ENCODE results near the gene PTP4A2.

PTP4A2 gene

GRCh38 chr1:31938184-31938975, at the start of gene PTP4A2:
PTP4A2 (minus strand) TSS chr1:31938368; CDS start chr1:31919065, 19,303 bp downstream.
- Mint-ChIP-seq H3K4me3 (peak within 1 kb of the TSS; percentile 99), H3K36me3 (peaks cover 63% of the 10 kb centered on the region), H3K4me1 (peaks cover 64% of the 10 kb centered on the region)

GRCh38 chr1:31987135-31987619, 49.0 kb upstream of the PTP4A2 start:
- H3K27ac Mint-ChIP-seq, result peak overlapping the region; percentile 85

More at GRCh38 chr1:31938184-31938975, at the start of gene PTP4A2:
- Mint-ChIP-seq H3K27ac (peak within 1 kb of the TSS; percentile 97), H3K9me3 (no peaks in the 10 kb centered on the region)
- ATAC-seq, result peak; percentile 80
- peak; percentile 86 to 97 for DNase-seq (ENCODE audit: low spot score in 2 of 2)

GRCh38 chr1:31985430-31985829, 47.3 kb upstream of the PTP4A2 start:
- Mint-ChIP-seq H3K4me1 (peaks cover 50% of the 10 kb centered on the region), H3K27ac (peak overlapping the region; percentile 94), H3K36me3 (no peaks in the 10 kb centered on the region), H3K4me3 (peak overlapping the region; percentile 51), H3K9me3 (no peaks in the 10 kb centered on the region)
- DNase-seq (ENCODE audit: low spot score in 2 of 2), result no peak
- ATAC-seq, result peak; percentile 64

More at GRCh38 chr1:31987135-31987619, 49.0 kb upstream of the PTP4A2 start:
- DNase-seq (ENCODE audit: low spot score in 2 of 2) (no peak), ATAC-seq (no peak)
- H3K36me3 Mint-ChIP-seq, result no peaks in the 10 kb centered on the region
- peaks cover 40% of the 10 kb centered on the region for H3K4me1 Mint-ChIP-seq
- H3K9me3 Mint-ChIP-seq, result no peaks in the 10 kb centered on the region
- H3K4me3 Mint-ChIP-seq, result no peak overlapping the region

- Mint-ChIP-seq H3K4me3 (peak overlapping the region; percentile 51), H3K36me3 (no peaks in the 10 kb centered on the region), H3K9me3 (no peaks in the 10 kb centered on the region), H3K4me1 (peaks cover 42% of the 10 kb centered on the region), H3K27ac (peak overlapping the region; percentile 94)
- no peak for DNase-seq (ENCODE audit: low spot score in 2 of 2)
- ATAC-seq, result peak; percentile 95
Measured at GRCh38 chr1:31984419-31985347, 46.5 kb upstream of the PTP4A2 start.

- H3K4me3 Mint-ChIP-seq, result peak overlapping the region; percentile 57
- ATAC-seq (peak; percentile 53), DNase-seq (ENCODE audit: low spot score in 2 of 2) (no peak)
- no peaks in the 10 kb centered on the region for H3K36me3 Mint-ChIP-seq
- peaks cover 40% of the 10 kb centered on the region for H3K4me1 Mint-ChIP-seq
- peak overlapping the region; percentile 89 for H3K27ac Mint-ChIP-seq
- no peaks in the 10 kb centered on the region for H3K9me3 Mint-ChIP-seq
Measured at GRCh38 chr1:31981972-31982371, 43.8 kb upstream of the PTP4A2 start.

GRCh38 chr1:31981456-31981839, 43.3 kb upstream of the PTP4A2 start:
- ATAC-seq, result peak; percentile 41
- peak overlapping the region; percentile 57 for H3K4me3 Mint-ChIP-seq
- peak overlapping the region; percentile 89 for H3K27ac Mint-ChIP-seq
- H3K36me3 Mint-ChIP-seq, result no peaks in the 10 kb centered on the region
- DNase-seq (ENCODE audit: low spot score in 2 of 2), result no peak
- H3K4me1 Mint-ChIP-seq, result peaks cover 40% of the 10 kb centered on the region
- H3K9me3 Mint-ChIP-seq, result no peaks in the 10 kb centered on the region

GRCh38 chr1:31980835-31981455, 42.8 kb upstream of the PTP4A2 start:
- Mint-ChIP-seq H3K36me3 (no peaks in the 10 kb centered on the region), H3K9me3 (no peaks in the 10 kb centered on the region), H3K27ac (peak overlapping the region; percentile 89), H3K4me3 (peak overlapping the region; percentile 57), H3K4me1 (peaks cover 40% of the 10 kb centered on the region)
- ATAC-seq, result no peak
- DNase-seq (ENCODE audit: low spot score in 2 of 2), result no peak

- H3K9me3 Mint-ChIP-seq, result no peaks in the 10 kb centered on the region
- DNase-seq (ENCODE audit: low spot score in 2 of 2) (no peak), ATAC-seq (no peak)
- H3K4me1 Mint-ChIP-seq, result peaks cover 27% of the 10 kb centered on the region
- H3K27ac Mint-ChIP-seq, result no peak overlapping the region
- no peaks in the 10 kb centered on the region for H3K36me3 Mint-ChIP-seq
- H3K4me3 Mint-ChIP-seq, result no peak overlapping the region
Measured at GRCh38 chr1:31978843-31979400, 40.8 kb upstream of the PTP4A2 start.

GRCh38 chr1:31977385-31978131, 39.4 kb upstream of the PTP4A2 start:
- no peak for DNase-seq (ENCODE audit: low spot score in 2 of 2)

GRCh38 chr1:31976401-31976800, 38.2 kb upstream of the PTP4A2 start:
- no peak overlapping the region for H3K4me3 Mint-ChIP-seq
- no peaks in the 10 kb centered on the region for H3K36me3 Mint-ChIP-seq

More at GRCh38 chr1:31977385-31978131, 39.4 kb upstream of the PTP4A2 start:
- Mint-ChIP-seq H3K36me3 (no peaks in the 10 kb centered on the region), H3K27ac (peak overlapping the region; percentile 39), H3K4me3 (no peak overlapping the region), H3K4me1 (peaks cover 17% of the 10 kb centered on the region), H3K9me3 (no peaks in the 10 kb centered on the region)
- no peak for ATAC-seq

GRCh38 chr1:31970873-31971272, 32.7 kb upstream of the PTP4A2 start:
- H3K27ac Mint-ChIP-seq, result no peak overlapping the region
- peaks cover 5% of the 10 kb centered on the region for H3K4me1 Mint-ChIP-seq
- H3K4me3 Mint-ChIP-seq, result no peak overlapping the region
- ATAC-seq, result no peak
- no peaks in the 10 kb centered on the region for H3K36me3 Mint-ChIP-seq
- H3K9me3 Mint-ChIP-seq, result no peaks in the 10 kb centered on the region
- no peak for DNase-seq (ENCODE audit: low spot score in 2 of 2)

More at GRCh38 chr1:31976401-31976800, 38.2 kb upstream of the PTP4A2 start:
- no peak for DNase-seq (ENCODE audit: low spot score in 2 of 2)
- Mint-ChIP-seq H3K4me1 (peaks cover 5% of the 10 kb centered on the region), H3K27ac (peak overlapping the region; percentile 39), H3K9me3 (no peaks in the 10 kb centered on the region)
- ATAC-seq, result no peak

GRCh38 chr1:31961536-31961935, 23.4 kb upstream of the PTP4A2 start:
- Mint-ChIP-seq H3K4me3 (no peak overlapping the region), H3K9me3 (no peaks in the 10 kb centered on the region), H3K36me3 (no peaks in the 10 kb centered on the region), H3K27ac (no peak overlapping the region), H3K4me1 (peaks cover 40% of the 10 kb centered on the region)
- DNase-seq (ENCODE audit: low spot score in 2 of 2), result no peak
- no peak for ATAC-seq

GRCh38 chr1:31959521-31960340, 21.6 kb upstream of the PTP4A2 start:
- H3K27ac Mint-ChIP-seq, result no peak overlapping the region
- no peaks in the 10 kb centered on the region for H3K9me3 Mint-ChIP-seq
- H3K4me1 Mint-ChIP-seq, result peaks cover 58% of the 10 kb centered on the region
- DNase-seq (ENCODE audit: low spot score in 2 of 2), result no peak
- no peak for ATAC-seq
- H3K36me3 Mint-ChIP-seq, result peaks cover 3% of the 10 kb centered on the region
- no peak overlapping the region for H3K4me3 Mint-ChIP-seq
